Upper lobe of left lung (tissue), 4 donors: ENCODE data around the gene CIZ1.

ENCODE experiments used
- CTCF ChIP-seq, 6 experiments: fragments of 450-650 bp in 4 of 6; fragments of 200-600 bp in 2 of 6; sonication (generic) in 2 of 6; IDR thresholded peaks; one replicate each; pipeline ENCODE4 v1.5.1; 2016 to 2019; ENCODE audit warnings: antibody characterized with exemption in 6 of 6
- EP300 ChIP-seq, 4 donors: sonication (generic); formaldehyde crosslinking; IDR thresholded peaks; one replicate each; pipeline ENCODE4 v1.5.1; 2017; ENCODE audit warnings: antibody characterized with exemption in 4 of 4, control low read depth in 2 of 4
- POLR2AphosphoS5 ChIP-seq, 2 donors: sonication (generic); formaldehyde crosslinking; IDR thresholded peaks; one replicate each; pipeline ENCODE4 v1.5.1; 2017; ENCODE audit warnings: antibody characterized with exemption in 2 of 2

DNA sequence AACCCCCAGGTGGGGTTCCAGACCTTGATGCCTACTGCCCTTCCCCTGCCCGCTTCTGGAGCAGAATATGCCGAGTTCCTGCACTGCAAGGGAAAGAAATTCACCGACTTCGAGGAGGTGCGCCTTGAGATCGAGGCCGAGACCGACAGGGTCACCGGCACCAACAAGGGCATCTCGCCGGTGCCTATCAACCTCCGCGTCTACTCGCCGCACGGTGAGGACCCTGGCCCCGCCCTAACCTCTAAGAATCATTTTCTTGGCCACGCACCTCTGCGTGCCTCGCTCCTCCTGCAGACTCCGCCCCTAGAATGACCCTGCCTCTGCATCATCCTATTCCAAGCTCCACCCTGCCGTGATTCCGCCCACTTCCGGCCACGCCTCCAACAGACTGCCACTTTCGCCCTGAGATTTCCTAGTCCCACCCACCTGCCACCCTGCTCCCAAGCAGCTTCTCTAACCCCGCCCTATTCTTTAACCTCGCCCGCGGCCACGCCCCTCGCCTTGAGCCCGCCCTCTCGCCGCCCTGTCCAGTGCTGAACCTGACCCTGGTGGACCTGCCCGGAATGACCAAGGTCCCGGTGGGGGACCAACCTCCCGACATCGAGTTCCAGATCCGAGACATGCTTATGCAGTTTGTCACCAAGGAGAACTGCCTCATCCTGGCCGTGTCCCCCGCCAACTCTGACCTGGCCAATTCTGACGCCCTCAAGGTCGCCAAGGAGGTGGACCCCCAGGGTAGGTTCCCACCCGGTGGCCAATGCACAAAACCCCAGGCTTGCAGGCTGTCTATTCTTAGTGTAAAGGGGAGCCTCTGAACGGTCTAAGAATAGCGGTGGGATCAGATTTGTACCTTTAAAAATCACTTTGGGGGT lies 27.4 kb upstream of the CIZ1 start:
- TF ChIP-seq EP300 (IDR thresholded peaks at IDR 0.05) (no peak), CTCF (IDR thresholded peaks at IDR 0.05) (peak in 4 of 6 experiments; percentile 11 to 55 (median 29)), POLR2AphosphoS5 (IDR thresholded peaks at IDR 0.05) (no peak)
